ENCODE results near the gene GRIN2C.
"Not testable (repeated sequence)": the region's sequence is repeated elsewhere in the genome, so short reads cannot be mapped to it uniquely, and the experiment has no call there.

Gene GRIN2C

GRCh38 chr17:74879308-74879707, 19.6 kb upstream of the GRIN2C start:
- no peak for DNase-seq (ENCODE audit: low spot score)

DNA sequence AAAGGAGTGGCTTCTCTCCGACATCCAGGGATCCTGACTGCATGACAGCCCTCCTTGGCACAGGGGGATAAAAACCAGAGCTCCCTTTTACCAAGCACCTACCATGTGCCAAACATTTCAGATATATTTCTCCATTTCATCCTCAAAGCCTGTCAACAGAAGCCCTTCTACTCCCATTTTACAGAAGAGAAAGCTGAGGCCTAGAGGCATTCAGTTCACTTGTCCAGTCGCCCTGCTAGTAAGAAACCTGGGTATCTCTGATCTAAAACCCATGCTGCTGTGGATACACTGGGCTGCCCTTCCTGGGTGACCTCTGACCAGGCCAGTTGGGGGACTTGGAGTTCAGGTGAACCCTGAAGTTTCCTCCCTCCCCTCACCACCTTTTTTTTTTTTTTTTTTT, 19.0 kb upstream of the GRIN2C start:
- no peak for DNase-seq (ENCODE audit: low spot score)

DNA sequence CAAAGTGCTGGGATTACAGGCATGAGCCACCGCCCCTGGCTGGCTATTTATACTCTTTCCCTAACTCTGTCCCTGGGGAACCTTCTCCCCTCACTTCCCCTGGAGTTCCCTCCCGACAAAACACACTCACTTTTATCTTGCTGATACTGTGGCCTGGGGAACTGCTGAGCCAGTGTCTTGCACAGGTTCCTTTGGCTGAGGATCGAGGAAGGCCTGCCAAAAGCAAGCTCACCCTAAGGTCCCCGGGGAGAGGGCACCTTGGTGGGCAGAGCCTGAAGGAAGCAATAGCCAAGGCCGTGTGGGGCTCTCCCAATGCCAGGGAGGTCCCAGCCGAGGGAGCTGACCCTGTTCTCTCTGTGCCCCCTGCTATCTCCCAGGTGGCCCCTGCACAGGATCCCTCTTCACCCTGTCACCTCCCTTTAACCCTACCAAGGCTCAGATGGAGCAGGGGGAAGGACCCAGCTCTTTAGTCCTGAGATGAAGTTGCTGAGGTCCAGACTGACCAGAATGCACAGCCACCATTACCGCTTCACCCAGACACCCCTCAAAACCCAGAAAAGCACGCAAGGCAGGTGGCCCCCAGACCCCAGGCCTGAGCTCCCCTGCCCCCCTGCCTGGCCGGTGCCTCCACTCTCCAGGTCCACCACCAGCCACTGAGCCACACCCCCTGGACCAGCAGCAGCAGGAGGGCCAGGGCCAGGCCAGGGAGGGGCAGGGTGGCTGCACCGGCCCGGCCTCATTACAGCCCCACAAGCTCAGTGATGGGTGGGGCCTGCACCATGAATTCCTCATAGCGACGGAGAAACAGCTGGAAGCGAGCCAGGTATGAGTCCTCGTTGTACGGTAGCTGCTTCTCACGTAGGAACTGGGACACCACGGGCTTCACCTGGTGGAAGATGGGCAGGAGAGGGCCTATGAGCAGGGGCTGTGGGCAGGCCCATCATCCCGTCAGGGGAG, 18.2 kb upstream of the GRIN2C start:
- DNase-seq (ENCODE audit: low spot score), result no peak

DNA sequence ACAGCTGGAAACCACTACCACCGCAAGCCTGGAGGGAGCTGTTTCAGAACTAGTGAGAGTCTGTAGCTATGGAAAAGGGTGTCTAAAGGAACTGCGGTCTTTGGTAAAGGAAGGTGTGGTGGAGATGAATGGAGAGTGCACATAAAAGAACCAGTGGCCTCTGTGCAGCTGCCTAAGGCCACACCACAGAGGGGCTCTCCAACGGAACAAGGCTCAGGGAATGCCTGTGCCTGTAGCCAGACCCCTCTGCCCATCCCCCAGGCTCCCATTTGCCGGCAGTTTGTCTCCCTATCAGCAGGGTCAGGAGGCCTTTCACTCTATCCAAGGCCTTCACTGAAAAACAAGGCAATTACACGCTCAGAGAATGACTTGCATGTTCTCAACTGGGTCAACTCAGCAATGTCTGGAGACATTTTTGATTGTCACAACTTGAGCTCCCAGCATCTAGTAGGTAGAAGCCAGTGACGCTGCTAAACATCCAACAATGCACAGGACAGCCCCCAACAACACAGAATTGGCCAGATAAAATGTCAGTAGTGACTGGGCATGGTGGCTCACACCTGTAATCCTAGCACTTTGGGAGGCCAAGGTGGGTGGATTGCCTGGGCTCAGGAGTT, 16.4 kb upstream of the GRIN2C start:
- no peak for DNase-seq (ENCODE audit: low spot score)

GRCh38 chr17:74875155-74875976, 15.7 kb upstream of the GRIN2C start:
- DNase-seq (ENCODE audit: low spot score), result no peak

DNA sequence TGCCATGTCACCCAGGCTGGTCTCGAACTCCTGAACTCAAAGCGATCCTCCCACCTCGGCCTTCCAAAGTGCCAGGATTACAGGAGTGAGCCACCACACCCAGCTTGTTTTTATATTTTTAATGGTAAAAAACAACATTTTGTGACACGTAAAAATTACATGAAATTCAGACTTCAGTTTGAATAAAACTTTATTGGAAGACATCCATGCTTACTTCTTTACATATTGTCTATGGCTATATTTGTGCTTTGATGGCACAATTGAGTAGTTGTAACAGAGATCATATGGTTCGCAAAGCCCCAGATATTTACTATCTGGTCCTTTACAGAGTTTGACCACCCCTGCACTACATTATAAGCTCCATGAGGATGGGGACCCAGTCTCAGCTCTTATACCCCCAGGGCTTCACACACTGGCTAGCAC, 14.9 kb upstream of the GRIN2C start:
- DNase-seq (ENCODE audit: low spot score), result no peak

DNA sequence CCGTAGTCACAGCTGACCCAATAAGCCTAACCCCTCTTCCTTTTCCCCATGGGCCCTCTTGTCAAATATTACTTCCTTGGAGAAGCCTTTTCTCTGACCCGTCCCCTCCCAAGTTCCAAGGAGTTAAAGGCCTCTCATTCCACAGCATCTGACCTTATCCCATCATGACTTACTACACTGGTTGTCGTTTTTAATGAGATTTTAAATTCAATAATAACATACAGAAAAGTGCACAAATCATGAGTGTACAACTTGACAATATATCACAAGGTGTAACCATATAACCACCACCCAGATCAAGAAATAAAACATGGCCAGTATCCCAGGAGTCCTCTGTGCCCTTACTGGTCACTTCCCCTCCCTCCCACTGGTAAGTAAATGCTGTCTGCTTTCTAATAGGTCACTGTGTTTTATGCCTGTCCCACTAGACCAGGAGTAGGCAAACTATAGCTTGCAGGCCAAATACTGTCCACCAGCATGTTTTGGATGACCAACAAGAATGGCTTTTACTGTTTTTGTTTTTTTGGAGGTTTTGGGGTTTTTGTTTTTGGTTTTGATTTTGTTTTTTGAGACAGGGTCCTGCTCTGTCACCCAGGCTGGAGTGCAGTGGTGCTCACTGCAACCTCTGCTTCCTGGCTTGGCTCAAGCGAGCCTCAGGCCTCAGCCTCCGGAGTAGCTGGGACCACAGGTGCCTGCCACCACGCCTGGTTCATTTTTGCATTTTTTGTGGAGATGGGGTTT, 14.4 kb upstream of the GRIN2C start:
- DNase-seq (ENCODE audit: low spot score), result no peak

GRCh38 chr17:74873037-74873873, 13.6 kb upstream of the GRIN2C start:
- DNase-seq (ENCODE audit: low spot score), result peak; percentile 98

GRCh38 chr17:74872313-74873036, 12.8 kb upstream of the GRIN2C start, which contains the start of gene FDXR:
FDXR (minus strand) TSS chr17:74872994; CDS start chr17:74872944, 50 bp downstream.
- DNase-seq (ENCODE audit: low spot score), result no peak

GRCh38 chr17:74871356-74872076, 11.8 kb upstream of the GRIN2C start:
- DNase-seq (ENCODE audit: low spot score), result no peak

- no peak for DNase-seq (ENCODE audit: low spot score)
Measured at GRCh38 chr17:74870512-74870911, 10.8 kb upstream of the GRIN2C start.

GRCh38 chr17:74870028-74870427, 10.3 kb upstream of the GRIN2C start:
- not testable (repeated sequence) for DNase-seq (ENCODE audit: low spot score)

DNA sequence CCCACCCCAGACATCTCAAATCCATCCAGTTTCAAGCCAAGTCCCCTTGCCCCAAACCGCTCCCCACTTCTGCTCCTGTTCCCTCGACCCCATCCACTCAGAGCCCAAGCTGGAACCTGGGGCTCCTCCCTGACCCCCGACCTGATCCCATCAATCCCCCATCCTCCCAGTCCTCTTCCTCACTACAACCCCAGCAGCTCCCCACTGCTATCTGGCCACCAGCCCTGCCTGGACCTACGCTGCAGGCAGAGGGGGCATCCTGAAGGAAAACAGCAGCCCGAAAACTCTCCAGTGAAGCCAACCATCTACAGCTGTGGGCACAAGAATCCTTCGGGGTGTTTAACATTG, 9.2 kb upstream of the GRIN2C start:
- DNase-seq (ENCODE audit: low spot score), result no peak

- DNase-seq (ENCODE audit: low spot score), result no peak
Measured at GRCh38 chr17:74868251-74868907, 8.7 kb upstream of the GRIN2C start.

DNA sequence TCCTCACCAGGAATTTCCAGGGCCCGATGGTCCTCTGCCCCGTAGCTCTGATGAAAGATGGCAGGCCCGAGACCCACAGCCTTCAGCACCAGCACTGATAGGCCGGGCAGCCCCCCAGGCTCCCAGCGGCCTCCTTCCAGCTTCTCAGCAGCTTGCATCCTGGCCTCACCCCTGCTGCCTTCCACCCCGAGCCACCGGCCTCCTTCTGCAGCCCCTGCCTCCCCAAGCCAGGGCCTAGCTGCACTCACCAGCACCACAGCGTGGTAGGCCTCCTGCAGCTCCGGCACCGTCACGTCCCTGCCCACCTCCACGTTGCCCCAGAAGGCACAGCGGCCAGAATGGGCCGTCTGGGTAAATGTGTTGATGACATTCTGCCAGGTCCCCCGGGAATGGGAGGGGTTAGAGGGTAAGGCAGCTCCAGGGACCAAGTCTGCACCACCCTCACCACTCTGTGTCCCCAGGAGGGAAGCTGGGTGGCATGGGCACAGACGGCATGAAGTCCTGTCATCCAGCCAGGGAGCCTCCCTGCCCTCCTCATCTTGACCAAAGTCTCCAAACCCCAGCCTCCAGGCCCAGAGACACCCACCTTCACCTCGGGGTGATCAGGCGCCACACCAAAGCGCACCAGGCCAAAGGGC, 6.6 kb upstream of the GRIN2C start:
- DNase-seq (ENCODE audit: low spot score), result no peak

- no peak for DNase-seq (ENCODE audit: low spot score)
Measured at GRCh38 chr17:74865504-74866197, 6.0 kb upstream of the GRIN2C start.

- peak; percentile 86 for DNase-seq (ENCODE audit: low spot score)
Measured at GRCh38 chr17:74864866-74865395, 5.2 kb upstream of the GRIN2C start.

Data from Ammon's horn (tissue), 1 donor.